HG03135 (cell line): ENCODE measurements around the gene GALNT18.

ENCODE experiments used
- ATAC-seq: cut with Tn5 transposase; IDR thresholded peaks from one replicate; pipeline ENCODE4 v1.9.1; 2021; ENCODE audit warnings: mild to moderate bottlenecking, moderate library complexity; ENCODE audit not compliant: unreplicated experiment

The GALNT18 gene

DNA sequence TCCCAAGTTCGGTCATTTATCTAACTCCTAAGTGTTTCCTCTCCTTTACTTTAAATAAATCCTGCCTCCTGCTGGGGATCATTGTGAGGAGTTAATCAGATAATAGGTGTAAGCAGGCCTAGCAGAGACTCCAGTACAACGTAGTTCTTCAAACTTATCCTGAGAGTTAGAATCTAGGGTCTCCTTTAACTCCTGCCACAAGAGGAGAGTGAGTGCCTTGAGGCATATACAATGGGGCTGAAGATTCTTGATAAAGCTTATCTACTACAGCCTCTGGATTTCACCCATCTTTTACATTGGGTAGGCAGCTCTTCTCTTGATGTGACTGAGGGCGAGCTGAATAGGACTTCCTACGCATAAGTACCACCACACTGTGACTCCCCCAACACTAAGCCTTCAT lies 3.1 kb upstream of the GALNT18 start:
- ATAC-seq: no peak

DNA sequence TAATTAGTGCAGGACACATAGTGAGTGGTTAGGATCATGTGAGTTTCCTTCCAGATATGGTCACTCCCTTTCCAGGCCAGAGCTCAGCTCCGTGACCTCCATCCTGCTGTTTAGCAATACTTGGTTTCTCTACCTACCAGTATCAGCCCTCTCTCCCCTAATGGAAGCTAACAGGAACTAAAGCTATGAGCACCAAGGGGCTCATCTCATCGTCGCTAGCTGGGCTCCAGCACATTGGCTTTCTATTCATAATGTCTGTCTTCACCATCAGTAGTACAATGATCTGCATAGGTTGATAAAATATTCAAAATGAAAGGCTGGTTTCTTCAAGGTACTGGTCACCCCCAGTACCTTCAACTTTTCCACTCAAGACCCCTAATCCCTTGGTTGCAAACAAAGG lies 2.4 kb upstream of the GALNT18 start:
- no peak for ATAC-seq

DNA sequence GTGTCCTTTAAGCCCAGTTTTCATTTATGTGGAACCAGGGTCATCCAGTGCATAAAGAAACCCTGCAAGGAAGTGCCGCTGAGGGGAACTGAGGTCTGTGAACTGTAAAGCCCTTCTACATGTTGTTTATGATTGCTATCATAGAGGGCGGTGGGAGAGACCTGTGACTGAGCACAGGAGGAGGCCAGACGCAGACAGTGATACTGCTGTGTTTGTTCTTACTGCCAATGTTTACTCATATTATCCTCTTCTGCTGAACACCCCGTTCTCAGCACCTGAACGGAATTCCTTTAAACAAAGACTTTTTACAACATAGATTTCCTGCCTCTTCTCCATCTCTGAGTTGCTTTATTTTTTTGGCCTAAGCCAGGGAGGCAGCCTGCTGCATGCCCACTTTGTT lies 967 bp upstream of the GALNT18 start:
- ATAC-seq: no peak

DNA sequence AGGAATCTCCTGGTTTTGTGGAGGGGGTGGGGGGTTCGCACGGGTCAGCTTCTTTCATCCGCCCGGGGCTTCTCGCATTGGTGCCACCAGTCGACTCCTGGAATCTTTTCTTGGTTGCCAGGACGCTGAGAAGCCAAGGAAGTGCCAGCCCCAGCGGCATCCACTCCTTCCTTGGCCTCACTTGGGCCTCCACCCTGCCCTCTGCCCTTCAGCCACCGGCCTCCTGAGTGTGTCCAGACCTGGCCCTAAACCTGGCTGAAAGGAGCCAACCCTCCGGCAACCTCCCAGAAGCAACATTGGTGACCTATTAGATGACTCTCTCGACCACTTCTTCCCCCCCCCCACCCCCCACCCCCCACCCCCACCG lies 518 bp upstream of the GALNT18 start:
- no peak for ATAC-seq

DNA sequence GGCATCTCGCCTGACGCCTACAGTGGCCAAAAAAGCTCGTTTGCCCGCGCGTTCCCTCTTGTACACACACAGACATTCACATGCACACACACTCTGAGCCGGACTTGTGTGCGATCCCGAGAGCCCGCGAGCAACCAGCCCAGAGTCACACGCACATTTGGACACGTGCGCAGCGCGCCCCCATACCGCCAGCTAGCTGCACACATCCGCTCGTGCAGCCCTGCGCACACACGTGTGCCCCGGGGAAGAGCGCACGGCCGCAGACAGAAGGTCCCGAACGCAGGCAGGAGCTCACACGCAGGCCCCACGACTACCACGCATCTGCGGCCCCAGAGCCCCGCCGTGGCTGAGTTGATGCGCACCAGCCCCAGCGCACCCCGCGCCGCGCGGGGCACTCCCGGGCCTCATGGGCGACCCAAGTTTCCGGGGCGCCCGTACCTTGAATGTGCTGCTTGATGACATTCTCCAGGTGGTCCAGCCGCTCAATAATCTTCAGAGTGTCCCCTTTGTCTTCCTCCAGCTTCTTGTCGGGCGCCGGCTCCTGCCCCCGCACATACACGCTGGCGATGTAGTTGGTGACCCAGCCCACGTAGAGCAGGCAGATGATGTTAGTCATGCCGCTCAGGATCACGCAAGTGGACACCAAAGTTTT lies 758 bp downstream of the GALNT18 start:
- ATAC-seq: no peak

DNA sequence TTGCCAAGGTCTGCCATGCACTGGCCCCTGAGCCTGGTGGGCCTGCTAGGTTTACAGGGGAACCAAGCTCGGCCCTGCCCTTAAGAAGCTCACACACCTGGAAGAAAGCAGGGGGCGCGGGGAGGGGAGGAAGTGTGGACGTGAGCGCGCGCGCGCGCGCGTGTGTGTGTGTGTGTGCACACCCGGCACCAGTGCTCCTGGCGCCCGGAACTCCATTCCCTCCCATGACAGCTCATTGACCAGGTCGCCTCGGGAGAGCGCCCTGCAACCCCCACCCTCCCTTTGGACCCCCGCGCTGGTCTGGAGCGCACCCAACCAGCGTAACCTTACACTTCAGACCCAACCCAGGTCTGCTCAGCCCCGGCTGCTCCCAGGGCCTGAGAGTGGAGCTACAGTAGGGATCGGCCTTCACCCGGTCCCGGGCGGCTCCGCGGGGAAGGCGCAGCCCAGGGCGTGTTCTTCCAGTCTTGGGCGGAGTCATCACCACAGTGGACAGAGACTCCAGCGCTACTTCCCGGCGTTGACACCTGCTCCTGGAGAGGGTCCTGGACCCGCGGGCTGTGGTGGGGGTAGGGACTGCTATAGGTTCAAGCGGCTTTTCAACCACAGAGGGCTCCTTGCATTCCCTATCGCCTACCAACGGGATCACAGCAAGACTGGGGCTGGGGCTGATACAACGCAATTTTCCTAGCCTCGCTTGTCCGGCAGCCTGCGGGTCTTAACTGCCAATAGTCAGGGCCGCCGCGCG lies 1.5 kb downstream of the GALNT18 start:
- ATAC-seq: no peak

DNA sequence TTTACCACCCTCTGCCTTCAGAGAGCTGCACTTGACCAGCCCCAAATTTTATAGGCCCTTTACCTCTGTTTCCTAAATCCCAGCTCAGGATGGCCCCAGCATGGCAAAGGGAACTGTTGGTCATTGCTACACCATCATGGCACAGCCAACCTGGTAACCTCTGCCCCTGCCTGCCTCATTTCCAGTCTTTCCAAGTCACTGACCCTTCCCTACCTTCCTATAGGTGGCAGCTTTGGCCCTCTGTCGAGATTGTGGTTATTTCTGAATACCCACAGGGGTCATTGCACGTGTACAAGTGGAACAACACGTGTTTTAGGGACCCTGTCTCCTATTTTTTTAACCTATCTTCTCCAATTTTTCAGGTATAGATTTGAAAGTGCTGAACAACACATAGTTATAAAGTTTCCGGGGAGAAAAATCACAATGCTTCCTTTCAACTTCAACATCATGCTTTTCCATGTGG lies 2.8 kb downstream of the GALNT18 start:
- ATAC-seq: no peak

DNA sequence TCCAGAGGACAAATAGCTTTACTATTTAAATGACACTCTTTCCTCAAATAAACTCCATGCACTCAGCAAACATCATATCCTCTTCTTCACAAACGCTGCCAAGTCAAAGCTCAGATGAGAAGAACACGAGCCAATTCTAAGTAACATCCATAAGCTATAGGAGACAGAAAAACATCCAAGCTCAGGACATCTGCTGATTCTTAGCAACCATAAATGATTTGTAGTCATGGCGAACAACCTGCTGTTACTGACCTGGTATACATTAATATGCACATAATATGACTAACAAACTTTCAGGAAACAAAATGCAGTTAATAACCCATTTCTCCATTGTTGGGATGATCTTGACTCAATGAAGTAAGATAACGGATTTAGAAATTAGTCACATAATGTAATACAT lies 6.7 kb downstream of the GALNT18 start:
- no peak for ATAC-seq

DNA sequence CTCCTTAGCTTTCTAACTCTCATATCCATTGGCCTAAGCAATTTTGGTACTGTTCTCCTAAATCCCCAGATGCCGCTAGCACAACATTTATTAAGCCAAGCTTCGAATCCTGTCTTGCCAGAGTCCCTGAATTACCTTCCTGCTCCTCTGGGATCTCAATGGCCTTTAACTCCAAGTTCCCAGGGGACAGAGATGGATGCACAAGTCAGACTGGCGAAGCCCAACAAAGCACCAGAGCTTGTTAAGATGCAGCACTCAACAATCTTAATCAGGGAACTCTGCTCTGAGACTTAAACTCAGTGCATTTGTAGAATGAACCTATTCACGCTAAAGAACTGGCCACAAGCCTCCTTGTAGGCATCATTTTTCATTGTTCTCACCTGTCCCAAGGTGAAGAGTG lies 9.4 kb downstream of the GALNT18 start:
- no peak for ATAC-seq

DNA sequence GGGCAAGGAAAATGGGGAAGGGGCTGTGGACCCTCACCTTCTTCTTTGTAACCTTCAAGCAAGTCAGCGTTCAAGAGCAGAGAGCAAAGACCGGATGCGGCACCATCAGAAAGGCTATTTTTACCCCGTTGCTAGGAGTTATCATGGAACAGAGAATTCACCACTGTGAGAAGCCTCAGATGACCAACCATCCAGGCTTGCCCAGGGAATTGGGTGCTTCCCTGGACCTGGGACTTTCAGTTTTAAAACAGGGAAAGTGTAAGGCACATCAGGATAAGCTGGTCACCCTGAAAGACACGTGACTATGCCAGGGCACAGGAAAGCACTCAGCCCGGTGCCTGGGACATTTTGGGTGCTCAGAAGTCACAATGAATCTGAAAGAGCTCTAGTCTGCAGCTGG lies 10.4 kb downstream of the GALNT18 start:
- ATAC-seq: no peak

DNA sequence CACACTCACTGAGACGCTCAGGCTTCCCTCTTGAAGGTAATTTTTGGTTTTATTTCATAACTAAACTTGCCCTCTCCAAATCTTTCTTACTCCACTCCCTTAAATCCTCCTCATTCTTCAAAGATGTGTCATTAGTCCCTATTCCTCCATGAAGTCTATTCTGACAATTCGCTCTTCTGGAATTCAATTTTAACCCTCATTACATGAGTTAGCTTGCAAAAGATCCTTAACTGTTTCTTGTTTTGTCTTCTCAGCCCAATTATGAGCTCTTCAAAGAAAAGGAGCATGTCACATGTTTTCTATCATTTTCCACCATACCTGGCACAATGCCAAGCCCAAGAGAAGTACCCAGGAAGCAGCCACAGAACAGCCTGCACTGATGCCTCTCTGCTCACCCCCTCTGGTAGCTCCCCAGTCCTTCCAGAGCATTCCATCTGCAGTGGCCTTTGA lies 13.0 kb downstream of the GALNT18 start:
- ATAC-seq: no peak

DNA sequence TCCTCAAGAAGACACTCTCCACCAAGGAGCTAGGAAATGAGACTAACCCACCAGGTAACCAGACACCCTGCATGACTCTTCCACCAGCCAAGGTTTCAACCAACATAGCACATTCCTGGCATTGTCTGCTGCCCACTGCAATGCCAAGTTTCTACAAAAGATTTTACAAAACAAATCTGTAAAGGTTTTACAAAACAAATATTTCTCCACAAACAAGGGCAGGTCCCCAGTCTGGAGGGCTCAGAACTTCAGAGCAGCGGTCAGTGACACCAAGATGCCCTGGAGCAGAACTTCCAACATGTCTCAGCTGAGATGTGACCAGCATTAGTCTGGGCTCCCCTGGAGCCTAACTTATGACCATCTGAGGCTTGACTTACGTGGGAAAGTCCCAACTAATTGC lies 14.0 kb downstream of the GALNT18 start:
- no peak for ATAC-seq

DNA sequence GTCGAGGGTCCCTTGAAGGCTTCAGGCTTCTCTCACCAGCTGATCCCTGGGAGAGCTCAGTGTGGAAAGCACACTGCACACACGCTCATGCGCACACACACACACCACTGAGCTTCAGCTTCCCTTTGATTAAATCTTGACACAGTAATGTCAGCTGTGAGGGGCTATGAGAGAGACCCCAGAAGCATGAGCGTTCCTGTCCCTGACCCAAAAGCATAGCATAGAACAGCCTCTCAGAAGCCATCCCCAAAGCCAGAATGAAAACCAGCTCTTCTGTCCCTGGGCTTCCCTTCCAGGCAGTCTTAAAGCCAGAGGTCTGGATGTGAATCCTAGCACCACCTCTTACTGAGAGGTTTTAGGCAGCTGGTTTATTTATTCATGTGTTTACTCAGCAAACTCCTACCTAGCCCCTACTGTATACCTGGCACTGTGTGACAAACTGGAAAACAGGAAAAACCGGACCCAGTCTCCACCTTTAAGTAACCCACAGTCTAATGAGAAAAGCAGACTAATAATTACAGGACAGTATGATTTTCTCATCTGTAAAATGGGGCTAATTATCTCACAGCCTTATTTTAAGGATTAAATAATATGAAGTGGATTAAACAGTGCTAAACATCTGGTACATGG lies 15.9 kb downstream of the GALNT18 start:
- no peak for ATAC-seq

DNA sequence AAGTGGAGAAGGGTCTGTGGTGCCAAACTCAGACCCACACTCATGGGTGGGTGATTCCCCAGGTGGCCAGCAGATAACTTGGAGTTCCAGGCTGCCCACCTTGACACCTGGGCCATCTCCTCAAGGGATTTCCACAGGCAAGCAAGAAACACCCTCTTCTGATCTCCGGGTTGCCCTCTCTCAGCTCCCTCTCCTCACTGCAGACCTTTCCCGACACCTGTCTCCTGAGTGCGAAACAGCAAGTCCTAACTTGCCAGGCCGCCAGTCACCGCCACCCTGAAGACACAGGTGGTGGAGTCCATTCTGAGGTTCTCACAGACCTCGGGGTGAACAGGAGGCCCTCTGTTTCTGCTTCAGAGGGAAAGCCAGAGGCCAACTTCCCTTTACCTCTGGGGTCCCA lies 16.6 kb downstream of the GALNT18 start:
- ATAC-seq: no peak

DNA sequence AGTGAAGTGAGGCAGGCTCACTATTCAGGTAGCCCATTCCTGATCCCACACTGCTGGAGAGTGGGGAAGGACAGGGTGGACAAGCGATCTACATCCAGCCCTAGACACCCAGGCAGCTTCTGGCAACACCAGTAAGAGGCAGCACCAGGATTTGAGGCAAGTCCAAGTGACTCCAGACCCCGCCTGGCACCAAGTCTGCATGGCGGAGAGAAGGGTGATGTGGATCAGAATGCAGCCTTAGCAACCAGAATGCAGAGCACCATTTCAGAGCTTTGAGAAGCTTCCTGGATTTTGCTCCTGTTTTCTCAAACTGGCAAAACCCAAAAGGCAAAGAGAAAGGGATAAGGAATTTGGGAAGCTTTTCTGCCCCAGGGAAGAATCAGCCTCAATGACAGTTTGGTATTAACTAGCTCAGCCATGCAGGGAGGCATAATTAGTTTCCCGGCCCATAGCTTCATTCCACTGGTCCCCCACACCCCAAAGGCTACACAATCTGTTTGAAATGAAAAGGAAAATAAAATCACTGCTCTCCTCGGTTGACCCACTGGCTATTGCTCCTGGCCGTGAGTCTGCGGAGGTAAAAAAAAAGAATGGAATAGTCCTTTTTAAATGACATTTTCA lies 17.3 kb downstream of the GALNT18 start:
- ATAC-seq: no peak

DNA sequence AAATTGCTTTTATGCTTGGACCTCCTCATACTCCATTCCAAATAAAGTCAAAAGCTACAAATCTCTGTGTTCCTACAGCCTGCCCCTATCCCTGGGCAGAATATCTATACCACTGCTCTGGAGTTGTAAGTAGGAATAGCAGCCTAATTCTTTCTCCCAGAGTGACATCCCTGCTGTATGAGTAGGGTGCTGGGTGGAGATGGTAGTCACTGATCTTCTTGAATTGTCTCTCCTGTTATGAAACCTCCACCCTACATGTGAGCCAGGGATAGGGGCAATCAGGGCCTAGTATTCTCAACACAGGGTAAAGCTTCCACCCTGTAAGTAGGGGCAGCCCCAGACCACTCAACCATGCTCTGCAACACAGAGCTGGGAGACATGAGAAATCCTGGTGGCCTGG lies 19.8 kb downstream of the GALNT18 start:
- ATAC-seq: no peak

DNA sequence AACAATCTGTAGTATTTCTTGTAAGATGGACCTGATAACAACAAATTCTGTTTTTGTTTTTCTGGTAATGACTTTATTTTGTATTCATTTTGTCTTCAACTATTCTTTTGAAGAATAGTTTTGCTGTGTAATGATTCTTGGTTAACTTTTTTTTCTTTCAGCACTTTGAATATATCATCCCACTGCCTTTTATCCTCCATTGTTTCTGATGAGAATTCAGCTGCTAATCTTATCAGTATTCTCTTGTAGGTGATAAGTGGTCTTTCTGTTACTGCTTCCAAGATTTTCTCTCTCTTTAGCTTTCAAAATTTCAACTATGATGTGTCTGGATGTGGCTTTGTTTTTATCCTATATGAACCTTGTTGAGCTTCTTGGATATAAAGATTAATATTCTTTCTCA lies 21.5 kb downstream of the GALNT18 start:
- no peak for ATAC-seq

DNA sequence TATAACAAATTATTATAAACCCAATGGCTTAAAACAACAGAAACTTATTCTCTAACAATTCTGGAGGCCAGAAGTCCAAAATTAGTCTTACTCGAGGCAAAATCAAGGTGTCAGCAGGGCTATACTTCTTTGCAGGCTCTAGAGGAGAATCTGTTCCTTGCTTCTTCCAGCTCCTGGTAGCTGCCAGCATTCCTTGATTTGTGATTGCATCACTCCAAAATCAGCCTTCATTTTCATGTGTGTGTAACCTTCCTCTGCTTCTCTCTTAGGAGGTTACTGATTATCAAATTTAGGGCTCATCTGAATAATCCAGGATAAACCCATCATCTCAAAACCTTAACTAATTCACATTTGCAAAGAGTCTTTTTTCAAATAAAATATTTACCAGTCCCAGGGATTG lies 23.6 kb downstream of the GALNT18 start:
- no peak for ATAC-seq

DNA sequence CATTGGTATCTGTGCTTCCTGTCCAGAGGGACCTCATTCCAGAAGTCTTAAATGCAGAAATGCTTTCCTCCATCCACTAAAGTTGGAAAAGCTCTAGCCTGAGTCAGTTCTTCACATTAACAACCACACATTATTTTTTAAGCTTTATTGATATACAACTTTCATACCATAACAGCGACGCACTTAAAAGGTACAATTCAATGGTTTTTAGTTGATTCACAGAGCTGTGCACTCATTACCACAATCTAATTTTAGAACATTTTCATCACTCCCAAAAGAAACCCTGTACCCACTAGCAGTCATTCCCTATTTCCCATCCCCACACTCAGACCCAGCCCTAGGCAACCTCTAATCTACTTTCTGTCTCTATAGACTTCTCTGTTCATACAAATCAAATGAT lies 27.6 kb downstream of the GALNT18 start:
- ATAC-seq: no peak

DNA sequence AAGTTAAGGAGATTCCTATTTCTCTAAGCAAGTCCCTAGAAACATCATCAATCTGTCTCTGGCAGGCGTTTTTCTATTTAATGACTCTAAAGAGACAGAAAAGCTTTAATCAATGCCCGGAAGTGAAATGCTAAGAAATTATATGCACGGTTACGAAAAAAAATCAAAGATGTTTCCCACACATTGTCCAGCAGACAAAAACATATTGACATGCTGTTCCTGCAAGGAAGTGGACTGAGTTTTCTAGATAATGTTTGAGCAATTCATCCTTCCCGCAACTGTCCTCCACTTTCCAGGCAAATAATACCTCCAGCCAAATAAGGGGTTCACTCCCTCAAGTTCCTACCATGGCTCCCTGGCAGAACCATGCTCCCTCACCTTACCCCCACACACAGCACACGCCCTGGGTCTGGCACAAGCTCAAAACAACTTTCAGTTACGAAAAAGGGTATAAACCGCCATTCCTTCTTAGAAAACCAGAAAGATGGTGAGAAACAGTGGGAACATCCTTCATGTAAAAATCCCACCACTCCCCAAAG lies 29.6 kb downstream of the GALNT18 start:
- ATAC-seq: no peak

DNA sequence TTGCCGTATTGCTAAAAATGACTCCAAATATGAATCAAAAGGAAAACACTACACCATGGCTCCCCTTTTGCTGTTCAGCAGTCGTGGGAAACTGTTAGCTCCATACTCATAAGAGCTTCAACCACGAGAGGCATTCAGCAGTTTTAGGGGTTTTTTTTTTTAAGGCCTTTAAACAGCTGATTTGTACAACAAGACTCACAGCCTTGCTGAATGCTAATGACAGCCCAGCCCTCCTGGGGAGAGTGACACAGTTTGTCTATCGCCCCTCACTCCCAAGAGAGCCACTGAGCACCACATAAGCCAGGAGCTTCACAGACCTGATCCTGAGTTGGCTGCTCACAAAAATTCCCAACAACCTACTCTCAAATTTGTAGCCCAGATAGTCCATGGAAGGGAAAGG lies 32.4 kb downstream of the GALNT18 start:
- ATAC-seq: no peak

DNA sequence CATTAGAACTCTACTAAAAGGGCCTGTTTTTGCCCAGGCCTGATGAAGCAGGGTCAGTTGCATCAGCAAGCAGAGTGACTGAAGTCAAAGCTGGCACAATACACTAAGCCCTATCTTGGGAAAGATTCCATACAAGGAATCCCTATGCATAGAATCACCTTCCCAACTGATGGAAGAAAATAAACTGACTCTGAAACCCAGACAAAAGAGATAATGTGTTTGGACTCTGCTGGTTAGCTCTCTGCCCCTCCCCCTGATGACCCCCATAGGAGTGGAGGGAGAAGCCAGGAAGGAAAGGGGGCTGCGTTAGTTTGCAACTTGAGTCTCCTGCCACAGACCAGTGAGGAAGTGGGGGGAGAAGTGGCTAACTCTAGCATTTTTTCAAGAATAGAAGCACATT lies 32.9 kb downstream of the GALNT18 start:
- ATAC-seq: no peak
